Aortic smooth muscle cell (primary cell): ENCODE measurements around the gene ZNF497. TPM values are rescaled to one million over a fixed set of nuclear protein-coding genes. Genes with fewer than 3 reads are reported as not detected.

Experiments used
- total RNA-seq: library from RNA; depleted of rRNA; stranded (reverse); fragments of >200 nt; gene quantifications from 2 replicates; pipeline ENCODE4 v1.2.3, GENCODE V29; 2014

ZNF497 gene
- total RNA-seq, result 0.53 and 0.68 TPM in 2 replicates

GRCh38 chr19:58362272-58362994 lies at the start of gene ZNF497:
Gene ZNF497, minus strand, starts transcription at chr19:58362751. Its CDS starts 5,116 bp downstream, at chr19:58357635.

DNA sequence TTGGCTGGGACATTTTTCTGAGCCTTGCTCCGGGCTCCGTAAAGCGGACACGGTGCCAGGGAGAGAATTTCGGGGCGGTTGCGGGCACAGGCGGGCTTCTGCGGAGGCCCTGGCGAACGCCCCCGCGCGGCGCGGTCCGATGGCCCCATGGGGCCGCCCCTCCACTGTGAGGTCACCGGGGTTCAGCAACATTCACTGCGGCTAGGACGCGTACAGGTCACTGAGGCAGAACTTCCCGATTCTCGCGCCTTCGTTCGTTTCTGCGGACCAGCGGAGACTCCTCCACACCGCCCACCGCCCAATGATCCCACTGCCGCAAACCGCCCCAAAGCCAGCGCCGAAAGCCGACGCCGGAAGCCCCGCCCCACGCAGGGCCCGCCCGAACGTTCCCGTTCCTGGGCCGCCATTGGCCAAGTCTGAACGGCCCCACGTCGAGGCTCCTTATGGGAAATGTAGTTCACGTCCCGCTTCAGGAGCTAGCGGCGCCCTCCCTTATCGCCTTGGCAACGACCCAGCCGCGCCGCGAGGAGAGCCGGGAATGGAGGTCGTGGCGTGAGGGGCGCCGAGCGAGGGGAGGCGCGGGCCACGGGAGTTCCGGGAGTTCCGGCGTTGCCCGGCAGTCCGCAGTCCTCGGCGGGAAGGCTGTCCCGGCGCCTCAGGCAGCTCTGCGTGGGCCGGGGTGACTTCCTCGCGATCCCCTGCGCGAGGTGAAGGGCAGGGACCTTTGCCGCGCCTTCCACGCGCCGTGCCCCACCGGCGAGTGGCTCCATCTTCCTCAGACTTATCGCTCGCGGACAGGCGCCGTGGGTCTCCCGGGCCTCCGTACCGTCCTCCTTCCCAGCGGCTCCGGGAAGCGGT lies 45.8 kb upstream of the ZNF497 start, which contains the start of gene ZNF584:
Gene ZNF584, plus strand, starts transcription at position 498 of the 858 bp plus-strand sequence. CDS start 499 bp downstream, outside the sequence.

DNA sequence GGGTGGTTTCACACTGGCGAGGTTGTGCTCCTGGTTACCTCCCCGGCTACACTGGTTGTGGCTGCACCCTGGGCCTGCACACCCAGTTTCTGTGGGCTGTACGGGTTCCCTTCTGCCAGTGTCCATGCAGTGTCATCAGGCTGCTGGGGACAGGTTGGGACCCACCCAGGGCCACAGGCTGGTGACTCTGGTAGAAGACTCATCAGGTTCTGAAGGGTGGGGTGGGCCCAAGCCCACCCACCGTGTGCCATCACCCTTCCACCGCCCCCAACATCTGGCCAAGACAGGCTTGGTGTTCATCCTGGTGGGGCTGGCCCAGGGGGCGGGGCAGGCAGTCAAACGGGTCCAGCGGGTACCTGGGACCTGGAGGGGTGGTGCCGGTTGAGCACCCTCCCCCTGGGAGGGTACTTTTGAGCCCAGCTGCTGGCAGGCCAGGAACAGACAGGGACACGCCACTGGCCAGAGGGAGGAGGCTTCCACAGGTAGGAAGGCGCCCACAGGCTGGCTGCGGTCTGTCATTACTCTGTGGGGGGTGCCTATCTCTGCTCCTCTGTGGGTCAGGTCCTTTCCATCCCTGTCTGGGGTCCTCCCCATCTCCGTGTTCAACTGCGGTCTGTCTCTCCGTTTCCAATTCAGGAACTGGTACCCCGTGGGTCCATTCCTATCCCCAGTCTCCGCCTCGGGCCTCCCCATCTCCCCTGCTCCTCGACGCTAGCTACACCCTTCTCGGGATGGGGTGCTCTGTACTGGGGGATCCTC lies 32.8 kb upstream of the ZNF497 start, which contains the start of gene RNF225:
Gene RNF225, plus strand, starts transcription at position 437 of the 759 bp plus-strand sequence. CDS start 434 bp downstream, outside the sequence.

GRCh38 chr19:58386576-58387337 lies 24.2 kb upstream of the ZNF497 start, which contains the start of gene RPS5:
Gene RPS5, plus strand, starts transcription at chr19:58387269. Its CDS starts 869 bp downstream, at chr19:58388138.

DNA sequence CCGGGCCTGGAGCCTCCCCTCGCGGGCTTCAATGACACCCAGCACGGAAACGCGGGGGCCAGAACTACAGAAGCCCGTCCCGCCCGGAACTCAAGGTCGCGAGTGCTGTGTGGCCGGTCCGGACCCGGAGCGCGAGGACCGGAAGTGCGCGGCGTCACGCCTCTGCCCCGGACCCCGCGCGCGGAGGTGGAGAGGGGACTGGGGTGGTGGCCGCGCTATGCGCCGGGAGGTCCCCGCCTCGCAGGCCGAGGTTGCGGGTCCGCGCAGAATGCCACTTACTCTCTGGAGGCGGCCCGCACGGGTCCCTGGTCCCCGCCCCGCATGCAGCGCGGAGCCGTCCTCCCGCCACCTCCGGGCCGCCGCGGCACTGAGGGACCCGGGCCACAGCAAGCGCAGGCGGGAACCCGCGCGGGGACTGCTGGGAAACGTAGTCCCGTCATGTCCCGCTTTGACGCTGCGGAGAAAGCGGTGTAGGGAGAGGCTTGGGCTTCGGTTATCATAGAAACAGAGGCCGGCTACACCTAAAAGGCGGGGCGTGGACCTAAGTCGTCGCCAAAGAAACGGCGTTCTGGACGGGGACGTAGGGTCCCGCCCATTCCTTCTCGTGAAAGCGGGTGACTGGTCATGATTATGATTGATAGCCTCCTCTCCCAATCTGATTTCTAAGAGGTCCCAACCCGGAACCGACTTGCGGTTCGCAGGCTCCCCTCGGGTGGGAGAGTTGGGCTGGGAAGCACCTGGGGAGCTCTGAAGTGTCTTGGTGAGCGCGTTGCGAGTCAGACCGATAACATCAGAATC lies 18.3 kb upstream of the ZNF497 start, which contains the start of gene ZNF837:
Gene ZNF837, minus strand, starts transcription at position 369 of the 798 bp plus-strand sequence. CDS start 11,698 bp downstream, outside the sequence.

GRCh38 chr19:58352760-58353671 lies 9.5 kb downstream of the ZNF497 start, which contains the start of gene A1BG:
Gene A1BG, minus strand, starts transcription at chr19:58353492. Its CDS starts 55 bp downstream, at chr19:58353437.

DNA sequence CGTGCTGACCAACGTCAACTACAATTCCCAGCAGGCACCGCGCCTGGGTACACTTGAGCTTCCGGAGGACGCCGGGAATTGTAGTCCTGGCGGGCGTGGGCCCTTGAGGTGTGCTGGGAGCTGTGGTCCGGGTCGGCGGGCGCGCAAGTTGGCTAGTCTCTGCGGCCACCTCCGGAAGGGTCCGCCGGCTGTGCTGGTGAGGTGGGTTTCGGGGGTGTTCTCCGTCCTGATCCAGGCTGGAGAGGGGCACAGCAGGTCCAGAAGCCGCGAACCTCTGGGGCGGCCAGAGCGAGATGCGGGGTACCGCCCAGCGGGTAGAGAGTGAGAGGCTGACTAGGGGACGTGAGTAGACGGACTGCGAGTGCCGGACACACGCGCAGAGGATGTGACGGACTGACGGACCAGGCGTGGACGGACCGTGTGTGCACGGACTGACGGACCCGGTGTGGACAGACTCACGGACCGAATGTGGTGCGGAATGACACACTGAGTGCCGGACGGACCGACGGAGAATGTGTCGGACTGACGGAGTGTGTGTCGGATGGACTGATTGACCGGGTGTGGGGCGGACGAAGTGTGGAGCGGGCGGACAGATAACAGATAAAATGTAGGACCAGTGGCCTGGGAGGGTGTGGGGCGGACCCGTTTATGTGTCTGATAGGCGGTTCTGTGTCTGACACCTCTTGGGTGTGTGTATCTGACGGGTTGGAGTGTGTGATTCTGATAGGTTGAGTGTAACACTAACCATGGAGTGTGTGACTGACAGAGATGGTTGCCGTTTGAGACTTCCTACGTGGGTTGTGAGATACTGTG lies 35.4 kb downstream of the ZNF497 start, which contains the start of gene ZSCAN22:
Gene ZSCAN22, plus strand, starts transcription at position 81 of the 813 bp plus-strand sequence. CDS start 7,809 bp downstream, outside the sequence.

DNA sequence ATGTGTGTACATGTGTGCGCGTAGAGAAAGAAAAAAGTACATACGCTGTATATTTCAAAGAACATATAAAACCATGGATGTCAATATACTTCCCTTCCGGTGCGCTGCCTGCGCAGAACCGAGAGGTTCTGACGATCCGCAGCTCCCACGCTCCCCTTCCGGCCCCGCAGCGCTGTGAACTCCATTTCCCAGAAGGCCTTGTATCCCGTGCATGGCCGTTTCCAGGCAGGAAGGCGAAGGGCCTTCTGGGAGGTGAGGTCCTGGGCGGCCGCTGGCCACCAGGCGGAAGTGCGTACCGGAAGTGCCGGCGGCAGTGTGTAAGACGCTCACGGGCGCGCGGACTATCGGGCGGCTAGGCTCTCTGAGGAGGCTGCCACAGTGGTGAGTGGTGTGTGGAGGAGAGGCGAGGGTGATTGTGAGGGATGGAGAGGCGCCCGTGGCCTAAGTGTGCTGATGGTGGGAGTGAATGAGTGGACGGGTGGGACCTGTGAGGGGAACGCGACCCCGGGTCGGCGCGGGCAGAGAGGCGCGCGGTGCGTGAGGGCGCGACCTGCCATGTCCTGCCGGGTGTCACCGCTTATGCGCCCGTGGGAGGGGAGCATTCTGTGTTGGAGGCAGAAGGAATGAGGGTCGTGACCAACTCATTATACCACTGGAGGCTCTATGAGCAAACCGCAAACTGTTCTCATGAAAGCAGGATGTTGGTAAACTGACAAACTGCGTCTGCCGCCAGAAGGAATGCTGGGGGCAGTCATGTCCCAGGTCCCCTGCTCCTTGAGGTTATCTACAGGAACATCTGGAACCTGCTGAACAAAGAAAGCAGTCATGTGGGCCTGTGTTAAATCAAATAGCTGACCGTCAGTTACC lies 57.3 kb downstream of the ZNF497 start, which contains the start of gene ERVK3-1:
Gene ERVK3-1, plus strand, starts transcription at position 313 of the 867 bp plus-strand sequence. CDS start 6,792 bp downstream, outside the sequence.

Other genes with a start within 250 kb of the ZNF497 start
- gene ZNF329, start 212.0 kb downstream of the ZNF497 start, total RNA-seq, result 14.1 and 14.7 TPM in 2 replicates
- 22.2 and 23.9 TPM in 2 replicates for gene ZNF274, start 179.7 kb downstream of the ZNF497 start, total RNA-seq
- gene ZNF544, start 133.8 kb downstream of the ZNF497 start, total RNA-seq, result 32.6 and 34.4 TPM in 2 replicates
- 2.9 and 3.3 TPM in 2 replicates for gene ZNF8, start 83.8 kb downstream of the ZNF497 start, total RNA-seq
- gene ERVK3-1, start 57.4 kb downstream of the ZNF497 start, total RNA-seq, result 37.9 and 40.6 TPM in 2 replicates
- gene ZSCAN22, start 35.8 kb downstream of the ZNF497 start, total RNA-seq, result 1.8 and 2.2 TPM in 2 replicates
- 3.6 and 7.1 TPM in 2 replicates for gene A1BG, start 9.3 kb downstream of the ZNF497 start, total RNA-seq
- 1.1 and 1.3 TPM in 2 replicates for gene ZNF837, start 18.3 kb upstream of the ZNF497 start, total RNA-seq
- gene RPS5, start 24.5 kb upstream of the ZNF497 start, total RNA-seq, result 1,860 and 2,343 TPM in 2 replicates
- gene RNF225, start 32.9 kb upstream of the ZNF497 start, total RNA-seq, result 0.12 and 0.26 TPM in 2 replicates
- 12.3 and 17.6 TPM in 2 replicates for gene ZNF584, start 45.9 kb upstream of the ZNF497 start, total RNA-seq
- gene ZNF132, start 77.4 kb upstream of the ZNF497 start, total RNA-seq, result 9.5 and 10.3 TPM in 2 replicates
- gene ZNF324B, start 88.9 kb upstream of the ZNF497 start, total RNA-seq, result 7.8 and 10.8 TPM in 2 replicates
- gene ZNF324, start 104.3 kb upstream of the ZNF497 start, total RNA-seq, result 9.6 and 13.6 TPM in 2 replicates
- gene ZNF446, start 113.6 kb upstream of the ZNF497 start, total RNA-seq, result 5.3 and 6.2 TPM in 2 replicates
- gene SLC27A5, start 149.2 kb upstream of the ZNF497 start, total RNA-seq, result 12.5 and 14.5 TPM in 2 replicates
- gene ZBTB45, start 157.1 kb upstream of the ZNF497 start, total RNA-seq, result 5.7 and 5.8 TPM in 2 replicates
- gene TRIM28, start 181.3 kb upstream of the ZNF497 start, total RNA-seq, result 241 and 323 TPM in 2 replicates
- 187 and 216 TPM in 2 replicates for gene CHMP2A, start 192.4 kb upstream of the ZNF497 start, total RNA-seq
- gene UBE2M, start 195.9 kb upstream of the ZNF497 start, total RNA-seq, result 64.0 and 95.3 TPM in 2 replicates
- gene MZF1, start 210.6 kb upstream of the ZNF497 start, total RNA-seq, result 11.4 and 11.9 TPM in 2 replicates